Stomach (tissue), 9 donors: ENCODE results near the gene SLC35E1. TPM values are rescaled to one million over a fixed set of nuclear protein-coding genes. Genes with fewer than 3 reads are reported as not detected.

Experiments used
- DNase-seq, 2 donors: peaks; one replicate each; pipeline versions ENCODE4 v3.0.0 to v3.0.0-alpha.2; 2013 to 2019
- H3K27ac ChIP-seq, 5 donors: fragments of 200-600 bp in 4 of 5; sonication (generic) in 4 of 5; one replicate each; pipeline ENCODE4 v1.5.1; 2013 to 2019; ENCODE audit warnings: mild to moderate bottlenecking in 1 of 5, moderate library complexity in 1 of 5
- H3K27me3 ChIP-seq, 3 donors: fragments of 200-600 bp; sonication (generic); one replicate each; pipeline ENCODE4 v1.5.1; 2017 to 2019; ENCODE audit warnings: mixed run types in 1 of 3
- H3K36me3 ChIP-seq, 4 donors: fragments of 200-600 bp; sonication (generic); 1 replicate in 3 of 4; 2 replicates in 1 of 4; pipeline ENCODE4 v1.5.1; 2016 to 2019
- H3K4me1 ChIP-seq, 4 donors: fragments of 200-600 bp; sonication (generic); one replicate each; pipeline ENCODE4 v1.5.1; 2016 to 2019
- H3K4me3 ChIP-seq, 4 donors: fragments of 200-600 bp; sonication (generic) in 3 of 4; one replicate each; pipeline ENCODE4 v1.5.1; 2016 to 2019; ENCODE audit warnings: mild to moderate bottlenecking in 1 of 4
- H3K9me3 ChIP-seq, 4 donors: fragments of 200-600 bp; sonication (generic); one replicate each; pipeline ENCODE4 v1.5.1; 2016 to 2019
- CTCF ChIP-seq, 7 experiments: fragments of 450-650 bp in 4 of 7; fragments of 200-600 bp in 3 of 7; sonication (generic) in 3 of 7; IDR thresholded peaks; one replicate each; pipeline ENCODE4 v1.5.1; 2016 to 2019; ENCODE audit warnings: antibody characterized with exemption in 7 of 7, control low read depth in 2 of 7, mild to moderate bottlenecking in 1 of 7
- EP300 ChIP-seq: sonication (generic); formaldehyde crosslinking; IDR thresholded peaks from one replicate; pipeline ENCODE4 v1.6.1; 2017; ENCODE audit warnings: antibody characterized with exemption
- POLR2A ChIP-seq, 4 donors: fragments of 450-650 bp; IDR thresholded peaks; one replicate each; pipeline ENCODE4 v1.6.1; 2016; ENCODE audit warnings: antibody characterized with exemption in 4 of 4, control low read depth in 2 of 4, mild to moderate bottlenecking in 1 of 4, moderate library complexity in 1 of 4
- POLR2AphosphoS5 ChIP-seq, 3 donors: sonication (generic); formaldehyde crosslinking; IDR thresholded peaks; one replicate each; pipeline ENCODE4 v1.6.1; 2016; ENCODE audit warnings: antibody characterized with exemption in 3 of 3
- WGBS, 5 donors: extraction: QIAGEN DNeasy Blood & Tissue Kit in 3 of 5; methylation state at CpG; one replicate each; pipeline versions ENCODE4 v1.1.5 to v1.1.7; 2013 to 2018; 5-methylcytosine and 5-hydroxymethylcytosine counted together
- intact Hi-C: fragments of 100-400 bp; cut with DNase I; formaldehyde crosslinking; loops from one replicate; pipeline ENCODE4 v1.15.1; 2023; ENCODE audit warnings: low total_unique reads
- polyA plus RNA-seq, 3 donors: library from polyadenylated mRNA; stranded (reverse); fragments of 200-250 nt; gene quantifications; one replicate each; pipeline ENCODE4 v1.2.3, GENCODE V29; 2013
- total RNA-seq, 5 donors: library from RNA; depleted of rRNA; stranded (reverse); fragments of >200 nt; gene quantifications; one replicate each; pipeline versions ENCODE4 v1.1.0 to v1.2.3, GENCODE V29; 2014 to 2016
- donor health status: healthy with polysubstance abuse.
- donor health status: Bipolar disorder and iron deficiency.
- donor health status: healthy.

SLC35E1 gene
- total and polyA plus RNA-seq, 8 donors, result 16.2 to 63.7 (median 27.7) TPM

DNA sequence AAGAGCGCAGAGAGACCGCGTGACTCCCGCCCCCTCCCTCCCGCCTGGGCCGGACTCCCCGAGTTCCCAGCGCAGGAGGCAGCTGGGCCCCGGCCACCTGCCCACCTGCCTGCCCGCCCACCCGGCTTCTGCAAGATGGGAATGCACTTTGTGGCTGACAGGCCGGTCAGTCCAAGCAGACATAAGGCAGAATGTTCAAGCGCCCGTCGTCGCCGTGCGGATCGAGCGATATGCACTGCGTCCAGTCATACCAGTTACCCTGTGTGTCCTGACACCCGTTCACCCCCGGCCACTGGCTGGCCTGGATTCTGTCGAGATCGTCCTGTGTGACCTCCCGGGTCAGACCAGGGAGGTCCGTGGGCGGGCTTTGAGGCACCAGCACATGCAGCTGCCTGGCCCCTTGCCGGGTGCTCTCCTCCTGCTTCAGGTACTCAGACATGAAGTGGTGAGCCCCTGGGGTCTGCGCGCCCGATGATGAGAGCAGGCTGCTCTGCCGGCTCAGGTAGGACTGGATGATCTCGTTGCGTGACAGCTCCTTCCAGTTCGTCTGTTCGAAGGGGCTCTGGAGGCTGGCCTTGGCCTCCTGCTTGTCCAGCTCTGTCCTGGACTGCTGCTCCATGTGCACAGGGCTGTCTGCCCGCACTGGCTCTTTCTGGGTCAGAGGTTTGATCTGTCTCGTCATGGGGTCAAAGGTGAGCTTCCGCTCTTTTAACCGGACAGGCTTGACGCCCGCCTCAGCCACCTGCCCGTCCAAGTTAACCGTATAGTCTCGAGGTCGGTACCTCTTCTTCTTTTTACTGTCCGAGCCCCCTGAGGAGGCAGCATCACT is 3.9 kb upstream of the SLC35E1 start:
- 79 to 88% (median 86%) methylated on average over 27 to 48 of the region's 48 CpGs for WGBS, 5 donors
- H3K27me3 ChIP-seq, result no peaks in the 10 kb centered on the region
- intact Hi-C loops, result no loop called here
- H3K4me1 ChIP-seq, result peaks cover 18 to 59% (median 45%) of the 10 kb centered on the region in 4 donors
- H3K36me3 ChIP-seq, result peaks cover 33 to 56% (median 53%) of the 10 kb centered on the region in 4 donors
- no peak overlapping the region for H3K4me3 ChIP-seq
- no peaks in the 10 kb centered on the region for H3K9me3 ChIP-seq
- no peak overlapping the region for H3K27ac ChIP-seq
- no peak for TF ChIP-seq EP300
- no peak for DNase-seq

DNA sequence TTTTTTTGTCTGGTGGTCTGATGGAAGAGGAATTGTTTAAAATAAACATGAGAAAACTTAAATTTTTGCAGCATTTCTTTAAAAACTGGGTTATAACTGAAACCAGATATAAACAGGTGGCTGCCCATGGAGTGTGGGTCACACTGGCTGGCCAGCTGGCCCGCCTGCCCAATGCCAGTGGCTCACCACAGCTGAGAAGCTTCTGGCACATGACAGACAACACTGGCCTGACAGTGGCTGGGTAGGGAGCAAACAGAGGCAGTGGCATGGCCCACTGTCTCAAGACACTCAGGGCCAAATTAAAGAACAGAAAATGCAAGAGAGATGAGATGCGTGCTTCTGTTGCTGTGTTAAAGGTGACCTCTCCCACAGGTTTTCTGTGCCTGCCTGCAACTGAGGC is 3.1 kb upstream of the SLC35E1 start:
- TF ChIP-seq CTCF (IDR thresholded peaks at IDR 0.05), result no peak
- no peak for TF ChIP-seq POLR2AphosphoS5 (IDR thresholded peaks at IDR 0.05)
- TF ChIP-seq POLR2A (IDR thresholded peaks at IDR 0.05), result no peak
- no peak for TF ChIP-seq EP300
- intact Hi-C loops, result no loop called here
- no peak for DNase-seq
- H3K9me3 ChIP-seq, result no peaks in the 10 kb centered on the region
- H3K27me3 ChIP-seq, result no peaks in the 10 kb centered on the region
- WGBS, 5 donors, result 81 to 93% (median 91%) methylated on average over 2 of the region's 2 CpGs
- H3K27ac ChIP-seq, result no peak overlapping the region
- no peak overlapping the region for H3K4me3 ChIP-seq
- H3K4me1 ChIP-seq, result peaks cover 26 to 60% (median 47%) of the 10 kb centered on the region in 4 donors
- peaks cover 33 to 56% (median 53%) of the 10 kb centered on the region in 4 donors for H3K36me3 ChIP-seq

DNA sequence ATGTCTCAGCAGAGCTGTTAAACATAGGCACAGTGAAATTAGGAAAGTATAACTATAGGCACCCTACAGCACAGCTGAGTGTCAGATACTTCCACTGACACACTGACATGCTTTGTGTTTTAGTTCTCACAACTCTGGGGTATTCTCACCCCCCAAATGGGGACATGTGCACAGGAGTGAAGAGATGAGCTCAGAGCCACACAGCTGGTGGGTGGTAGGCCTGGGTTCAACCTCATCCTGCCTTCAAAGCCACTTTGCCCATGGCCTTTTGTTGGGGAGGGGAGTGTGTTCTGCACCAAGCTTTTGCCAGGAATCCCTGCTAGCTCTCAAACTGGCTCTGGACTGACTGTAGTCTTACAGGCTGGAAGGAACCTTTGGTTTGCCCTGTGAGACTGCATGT is 1.7 kb upstream of the SLC35E1 start:
- Histone ChIP-seq H3K4me1 (peaks cover 35 to 62% (median 54%) of the 10 kb centered on the region in 4 donors), H3K9me3 (no peaks in the 10 kb centered on the region), H3K27ac (no peak overlapping the region), H3K4me3 (peak overlapping the region in 2 of 4 donors; percentile 95 to 97), H3K27me3 (no peaks in the 10 kb centered on the region), H3K36me3 (peaks cover 29 to 55% (median 52%) of the 10 kb centered on the region in 4 donors)
- TF ChIP-seq CTCF (IDR thresholded peaks at IDR 0.05) (no peak), POLR2AphosphoS5 (IDR thresholded peaks at IDR 0.05) (no peak), EP300 (no peak), POLR2A (IDR thresholded peaks at IDR 0.05) (no peak)
- DNase-seq, result no peak
- intact Hi-C loops, result loop anchor here (5.0 kb wide), 1 partner anchor 53 kb away; the partner anchor contains the start of gene MED26

DNA sequence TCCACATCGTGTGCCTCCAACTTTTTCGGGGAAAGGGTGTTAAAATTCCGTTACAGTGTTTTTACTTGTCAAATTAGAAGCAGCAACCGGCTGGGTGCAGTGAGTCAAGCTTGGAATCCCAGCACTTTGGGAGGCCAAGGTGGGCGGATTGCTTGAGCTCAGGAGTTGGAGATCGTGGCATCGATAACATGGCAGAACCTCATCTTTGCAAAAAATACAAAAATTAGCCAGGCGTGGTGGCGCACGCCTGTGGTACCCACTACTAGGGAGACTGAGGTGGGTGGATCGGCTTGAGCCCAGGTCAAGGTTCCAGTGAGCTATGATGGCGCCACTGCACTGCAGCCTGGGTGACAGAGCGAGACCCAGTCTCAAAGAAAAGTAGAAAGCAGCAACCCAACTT is 1.1 kb upstream of the SLC35E1 start:
- 61 to 73% (median 63%) methylated on average over 11 to 13 of the region's 13 CpGs for WGBS, 5 donors

More for the DNA sequence above, 1.1 kb upstream of the SLC35E1 start:
- Histone ChIP-seq H3K27ac (peak overlapping the region in 4 of 5 donors; percentile 86 to 93 (median 90)), H3K4me3 (peak overlapping the region; percentile 80 to 97 (median 90)), H3K9me3 (no peaks in the 10 kb centered on the region), H3K4me1 (peaks cover 35 to 68% (median 59%) of the 10 kb centered on the region in 4 donors), H3K36me3 (peaks cover 27 to 55% (median 52%) of the 10 kb centered on the region in 4 donors), H3K27me3 (no peaks in the 10 kb centered on the region)
- DNase-seq, result no peak
- intact Hi-C loops, result loop anchor here (5.0 kb wide), 1 partner anchor 54 kb away; the partner anchor contains the start of gene MED26
- no peak for TF ChIP-seq POLR2A (IDR thresholded peaks at IDR 0.05)
- TF ChIP-seq EP300, result no peak
- TF ChIP-seq POLR2AphosphoS5 (IDR thresholded peaks at IDR 0.05), result no peak
- TF ChIP-seq CTCF (IDR thresholded peaks at IDR 0.05), result no peak
